IPS-18a (cell line): ENCODE measurements around the gene HCRTR2.

ENCODE experiments used
- H3K27ac ChIP-seq: one replicate; pipeline ENCODE4 v1.5.1; 2013; ENCODE audit warnings: low read length
- H3K27me3 ChIP-seq: one replicate; pipeline ENCODE4 v1.6.1; 2013; ENCODE audit warnings: mild to moderate bottlenecking, low read length; ENCODE audit not compliant: control insufficient read depth, insufficient read depth
- H3K36me3 ChIP-seq: one replicate; pipeline ENCODE4 v1.6.1; 2013; ENCODE audit warnings: low read depth, low read length; ENCODE audit not compliant: control insufficient read depth
- H3K4me1 ChIP-seq: one replicate; pipeline ENCODE4 v1.6.1; 2013; ENCODE audit warnings: low read depth, low read length; ENCODE audit not compliant: control insufficient read depth
- H3K4me3 ChIP-seq: one replicate; pipeline ENCODE4 v1.5.1; 2013; ENCODE audit warnings: low read length
- H3K9ac ChIP-seq: one replicate; pipeline ENCODE4 v1.6.1; 2013; ENCODE audit warnings: mild to moderate bottlenecking, low read length, moderate library complexity
- H3K9me3 ChIP-seq: one replicate; pipeline ENCODE4 v1.6.1; 2013; ENCODE audit warnings: low read depth, low read length; ENCODE audit not compliant: control insufficient read depth

The HCRTR2 gene

DNA sequence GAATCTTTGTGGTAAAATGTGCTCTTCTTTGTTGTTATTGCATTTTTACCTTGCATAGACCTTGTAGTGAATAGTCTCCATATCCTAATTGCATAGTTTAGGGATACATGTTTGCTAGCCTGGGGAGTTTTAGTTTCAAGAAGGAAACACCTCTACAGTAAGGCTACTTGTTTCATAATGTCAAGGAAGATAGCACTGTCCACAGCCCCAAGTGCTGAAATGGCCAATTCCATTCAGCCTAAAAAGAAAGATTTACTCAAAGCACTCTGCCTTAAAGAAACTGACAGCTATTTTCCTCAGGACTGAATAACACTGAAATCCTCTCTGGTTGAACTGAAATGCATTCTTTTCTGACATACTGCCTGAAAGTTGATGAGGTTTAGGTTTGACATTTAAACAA, 2.6 kb downstream of the HCRTR2 start:
- H3K9me3 ChIP-seq = no peaks in the 10 kb centered on the region
- no peak overlapping the region for H3K9ac ChIP-seq
- peaks cover 32% of the 10 kb centered on the region for H3K27me3 ChIP-seq
- no peak overlapping the region for H3K4me3 ChIP-seq
- no peaks in the 10 kb centered on the region for H3K36me3 ChIP-seq
- peaks cover 11% of the 10 kb centered on the region for H3K4me1 ChIP-seq
- H3K27ac ChIP-seq = no peak overlapping the region

DNA sequence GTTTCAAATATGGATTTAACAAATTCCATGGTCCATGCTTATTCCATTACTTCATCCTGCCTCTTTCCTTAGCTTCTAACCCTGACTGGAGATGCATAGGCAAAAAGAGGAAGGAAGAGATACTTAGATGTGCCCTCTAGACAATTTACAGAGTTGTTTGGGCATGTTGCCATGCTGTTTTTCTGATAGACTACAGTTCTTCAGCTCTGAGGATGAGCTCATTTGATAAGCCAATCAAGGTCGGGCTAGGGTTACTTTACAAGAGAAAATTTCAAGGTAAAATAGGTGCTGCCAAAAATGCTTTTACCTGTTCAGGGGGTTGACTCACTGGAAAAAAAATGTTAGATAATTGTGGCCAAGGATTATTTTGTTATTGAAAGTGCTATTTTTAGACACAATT, 5.9 kb downstream of the HCRTR2 start:
- no peaks in the 10 kb centered on the region for H3K36me3 ChIP-seq
- no peaks in the 10 kb centered on the region for H3K9me3 ChIP-seq
- no peak overlapping the region for H3K9ac ChIP-seq
- no peak overlapping the region for H3K27ac ChIP-seq
- H3K4me1 ChIP-seq = peaks cover 7% of the 10 kb centered on the region
- peaks cover 12% of the 10 kb centered on the region for H3K27me3 ChIP-seq
- H3K4me3 ChIP-seq = no peak overlapping the region

DNA sequence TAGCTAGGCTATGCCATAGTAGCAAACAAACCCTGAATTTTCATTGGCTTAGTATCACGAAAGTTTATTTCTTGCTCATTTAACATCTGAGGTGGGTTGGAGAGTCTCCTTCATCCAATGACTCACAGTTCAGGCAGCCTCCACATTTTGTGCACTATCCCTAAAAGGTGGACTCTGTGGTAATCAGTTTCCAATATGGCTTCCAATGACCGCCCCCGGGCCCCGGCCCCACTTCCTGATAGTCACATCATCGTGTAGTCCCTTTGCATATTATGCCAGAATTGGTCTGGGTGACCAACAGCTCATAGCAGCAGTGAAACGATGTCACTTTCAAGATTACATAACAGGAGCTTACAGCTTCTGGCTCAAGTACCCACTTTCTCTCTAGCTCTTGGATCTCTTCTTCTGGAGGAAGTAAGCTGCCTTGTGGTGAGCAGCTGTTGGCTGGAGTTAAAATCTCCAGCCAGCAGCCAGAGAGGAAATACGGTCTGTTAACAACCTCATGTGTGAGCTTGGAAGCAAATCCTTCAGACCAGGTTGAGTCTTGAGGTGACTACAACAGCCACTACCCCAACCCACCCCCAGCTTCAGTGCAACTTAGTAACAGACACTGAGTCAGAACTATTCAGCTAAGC, 7.8 kb downstream of the HCRTR2 start:
- H3K27me3 ChIP-seq = no peaks in the 10 kb centered on the region
- no peak overlapping the region for H3K27ac ChIP-seq
- no peaks in the 10 kb centered on the region for H3K9me3 ChIP-seq
- H3K36me3 ChIP-seq = no peaks in the 10 kb centered on the region
- no peak overlapping the region for H3K4me3 ChIP-seq
- H3K9ac ChIP-seq = no peak overlapping the region
- H3K4me1 ChIP-seq = no peaks in the 10 kb centered on the region

GRCh38 chr6:55184782-55185530, 10.6 kb downstream of the HCRTR2 start:
- Histone ChIP-seq H3K36me3 (no peaks in the 10 kb centered on the region), H3K27ac (no peak overlapping the region), H3K27me3 (no peaks in the 10 kb centered on the region), H3K9ac (no peak overlapping the region), H3K4me3 (no peak overlapping the region), H3K9me3 (no peaks in the 10 kb centered on the region), H3K4me1 (no peaks in the 10 kb centered on the region)

DNA sequence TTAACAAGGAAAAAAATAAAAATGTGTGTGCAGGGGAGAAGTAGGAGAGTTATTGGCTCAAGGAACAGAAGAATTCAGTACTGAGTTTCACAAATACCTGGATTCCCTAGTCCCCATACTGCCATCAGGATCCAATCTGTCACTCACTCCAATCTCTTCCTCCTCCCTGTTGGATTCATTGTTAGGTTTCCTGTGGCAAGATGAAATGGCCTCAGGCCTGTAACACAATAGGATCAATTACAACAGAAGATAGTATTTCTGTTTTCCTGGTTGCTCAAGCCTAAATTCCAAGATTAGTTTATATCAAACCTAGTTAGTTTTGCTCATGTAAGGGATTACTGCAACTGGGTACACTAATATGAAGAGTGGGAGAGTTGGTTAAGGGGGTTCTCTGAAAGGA, 24.4 kb downstream of the HCRTR2 start:
- H3K27ac ChIP-seq = no peak overlapping the region
- no peak overlapping the region for H3K4me3 ChIP-seq
- H3K9me3 ChIP-seq = no peaks in the 10 kb centered on the region
- peaks cover 6% of the 10 kb centered on the region for H3K4me1 ChIP-seq
- no peaks in the 10 kb centered on the region for H3K36me3 ChIP-seq
- H3K27me3 ChIP-seq = no peaks in the 10 kb centered on the region
- no peak overlapping the region for H3K9ac ChIP-seq

DNA sequence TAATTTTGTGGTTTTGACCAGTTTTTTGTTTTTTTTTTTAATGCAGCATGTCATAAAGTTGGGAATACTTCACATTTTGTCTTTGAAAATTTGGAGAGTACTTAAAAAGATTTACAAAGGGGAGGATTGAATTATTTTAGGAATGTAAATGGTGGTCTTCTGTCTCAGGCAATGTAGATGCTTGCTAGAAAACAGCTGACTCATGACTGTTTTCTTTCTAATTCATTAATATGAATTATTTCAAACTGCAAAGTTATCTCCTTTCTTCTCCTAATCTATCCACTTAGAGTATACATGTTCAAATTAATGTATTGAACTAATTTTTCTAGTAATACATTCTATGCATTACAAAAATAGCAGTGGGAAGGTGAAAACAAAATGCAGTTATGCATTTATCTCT, 24.9 kb downstream of the HCRTR2 start:
- Histone ChIP-seq H3K9me3 (no peaks in the 10 kb centered on the region), H3K27ac (no peak overlapping the region), H3K27me3 (no peaks in the 10 kb centered on the region), H3K9ac (no peak overlapping the region), H3K4me1 (peaks cover 6% of the 10 kb centered on the region), H3K36me3 (no peaks in the 10 kb centered on the region), H3K4me3 (no peak overlapping the region)

DNA sequence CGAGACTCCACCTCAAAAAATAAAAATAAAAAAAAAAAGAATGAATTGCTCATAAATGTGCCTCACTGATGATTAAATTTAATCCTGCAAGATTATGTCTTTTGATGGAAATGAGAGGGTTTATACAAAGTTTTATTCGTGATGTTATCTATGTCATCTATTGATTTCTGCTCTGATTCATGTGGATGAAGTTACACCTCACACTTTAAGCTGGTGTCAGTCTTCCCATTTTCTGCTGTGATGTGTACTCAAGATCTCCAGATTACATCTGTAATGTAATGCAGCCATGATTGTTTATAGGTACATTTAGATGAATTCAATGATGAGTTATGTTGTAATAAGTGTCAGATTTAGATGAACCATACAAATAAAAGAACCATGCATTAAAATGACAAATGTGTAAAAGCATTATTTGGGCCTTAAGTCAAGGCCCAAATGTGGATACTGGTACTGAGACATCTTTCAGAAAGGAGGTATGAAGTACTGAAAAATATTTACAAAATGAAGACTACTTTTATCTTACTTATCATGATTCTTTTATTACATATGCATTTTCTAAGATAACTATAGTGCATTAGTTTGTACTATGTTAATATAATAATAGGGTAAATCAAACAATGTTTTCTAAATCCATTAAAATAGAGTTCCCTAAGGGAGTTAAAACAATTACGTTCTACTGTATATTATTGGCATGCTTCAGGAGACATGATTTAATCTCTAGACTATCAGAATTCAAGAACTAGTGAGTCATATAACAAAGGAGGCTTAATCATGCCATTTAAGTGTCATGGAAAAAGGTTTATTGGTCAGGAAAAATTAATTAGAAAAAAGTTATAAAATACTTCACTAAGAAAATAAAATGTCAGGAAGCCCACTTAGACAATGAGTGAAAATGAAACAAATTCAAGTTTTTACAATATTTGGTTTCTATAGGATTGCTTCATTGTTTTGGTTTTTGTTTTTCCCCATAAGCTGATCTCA, 34.5 kb downstream of the HCRTR2 start:
- Histone ChIP-seq H3K36me3 (no peaks in the 10 kb centered on the region), H3K4me3 (no peak overlapping the region), H3K27me3 (no peaks in the 10 kb centered on the region), H3K27ac (no peak overlapping the region), H3K9ac (no peak overlapping the region), H3K4me1 (no peaks in the 10 kb centered on the region), H3K9me3 (no peaks in the 10 kb centered on the region)

DNA sequence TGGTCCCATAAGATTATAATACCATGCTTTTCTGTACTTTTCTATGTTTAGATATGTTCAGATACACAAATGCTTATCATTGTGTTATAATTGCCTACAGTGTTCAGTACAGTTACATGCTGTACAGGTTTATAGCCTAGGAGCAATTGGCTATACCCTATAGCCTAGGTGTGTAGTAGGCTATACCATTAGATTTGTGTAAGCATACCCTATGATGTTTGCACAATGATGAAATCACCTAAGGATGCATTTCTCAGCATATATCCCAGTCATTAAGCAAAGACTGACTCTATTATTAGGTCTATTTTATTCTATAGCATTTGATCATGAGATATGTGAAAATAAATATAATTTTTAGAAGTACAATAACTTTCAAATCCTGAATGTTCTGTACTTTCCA, 36.6 kb downstream of the HCRTR2 start:
- H3K9ac ChIP-seq = no peak overlapping the region
- no peaks in the 10 kb centered on the region for H3K27me3 ChIP-seq
- H3K36me3 ChIP-seq = no peaks in the 10 kb centered on the region
- no peak overlapping the region for H3K27ac ChIP-seq
- H3K4me1 ChIP-seq = no peaks in the 10 kb centered on the region
- H3K4me3 ChIP-seq = no peak overlapping the region
- H3K9me3 ChIP-seq = no peaks in the 10 kb centered on the region

GRCh38 chr6:55212156-55212555, 37.8 kb downstream of the HCRTR2 start:
- Histone ChIP-seq H3K36me3 (no peaks in the 10 kb centered on the region), H3K27ac (no peak overlapping the region), H3K9me3 (no peaks in the 10 kb centered on the region), H3K27me3 (no peaks in the 10 kb centered on the region), H3K9ac (no peak overlapping the region), H3K4me3 (no peak overlapping the region), H3K4me1 (no peaks in the 10 kb centered on the region)

GRCh38 chr6:55220961-55221360, 46.6 kb downstream of the HCRTR2 start:
- H3K9ac ChIP-seq = no peak overlapping the region
- H3K27me3 ChIP-seq = no peaks in the 10 kb centered on the region
- no peak overlapping the region for H3K27ac ChIP-seq
- no peaks in the 10 kb centered on the region for H3K9me3 ChIP-seq
- no peak overlapping the region for H3K4me3 ChIP-seq
- H3K36me3 ChIP-seq = no peaks in the 10 kb centered on the region
- no peaks in the 10 kb centered on the region for H3K4me1 ChIP-seq

GRCh38 chr6:55227862-55228261, 53.5 kb downstream of the HCRTR2 start:
- Histone ChIP-seq H3K36me3 (no peaks in the 10 kb centered on the region), H3K4me1 (no peaks in the 10 kb centered on the region), H3K9me3 (no peaks in the 10 kb centered on the region), H3K9ac (no peak overlapping the region), H3K27ac (no peak overlapping the region), H3K4me3 (no peak overlapping the region), H3K27me3 (no peaks in the 10 kb centered on the region)
